NCI-H1694 treated with DMSO at 0.1 percent for 48 hours (cell line): Measurements from ENCODE around the gene CIZ1.
"Not testable (repeated sequence)": the region's sequence is repeated elsewhere in the genome, so short reads cannot be mapped to it uniquely, and the experiment has no call there.

Experiments used
- DNase-seq: peaks from one replicate; lab custom pipeline; 2025; lab: John Stamatoyannopoulos, UW

Gene CIZ1

DNA sequence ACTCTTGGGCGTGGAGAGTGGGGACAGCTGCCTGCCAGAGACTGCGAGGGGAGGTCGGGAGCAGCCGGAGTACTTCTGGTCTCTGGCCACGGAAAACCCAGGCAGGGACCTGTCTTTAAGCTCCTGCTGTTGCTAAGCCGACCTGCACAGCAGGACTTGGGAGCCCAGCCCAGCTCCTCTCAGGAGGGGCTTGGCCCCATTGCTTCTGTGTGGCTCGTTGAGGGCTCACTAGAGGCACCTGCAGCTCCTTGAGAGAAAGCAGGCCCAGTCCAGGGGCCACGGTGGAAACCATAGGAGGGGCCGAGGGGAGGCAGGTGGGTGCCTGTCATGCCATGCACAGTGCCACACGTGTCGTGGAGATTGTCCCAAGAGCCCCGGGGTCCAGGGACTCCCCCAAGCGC, 45.4 kb downstream of the CIZ1 start:
- DNase-seq, result no peak

DNA sequence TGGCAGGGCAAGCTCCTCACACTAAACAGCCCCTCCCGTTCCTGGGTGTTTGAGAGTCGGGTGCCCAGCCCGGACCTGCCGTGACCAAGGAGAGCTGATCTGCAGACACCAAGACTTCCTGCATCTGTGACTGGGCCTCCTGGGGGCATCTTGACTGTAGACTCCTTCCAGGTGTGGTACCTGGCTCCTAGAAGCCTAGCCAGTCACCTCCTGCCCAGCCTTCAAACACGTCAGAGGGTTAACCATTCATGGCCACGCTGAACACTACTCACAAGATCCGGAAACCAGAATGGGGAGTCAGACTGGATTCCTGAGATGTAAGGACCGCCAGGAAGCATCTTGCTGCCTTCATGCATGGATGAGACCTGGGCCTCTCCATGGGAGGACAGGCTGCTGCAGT, 45.8 kb downstream of the CIZ1 start:
- no peak for DNase-seq

DNA sequence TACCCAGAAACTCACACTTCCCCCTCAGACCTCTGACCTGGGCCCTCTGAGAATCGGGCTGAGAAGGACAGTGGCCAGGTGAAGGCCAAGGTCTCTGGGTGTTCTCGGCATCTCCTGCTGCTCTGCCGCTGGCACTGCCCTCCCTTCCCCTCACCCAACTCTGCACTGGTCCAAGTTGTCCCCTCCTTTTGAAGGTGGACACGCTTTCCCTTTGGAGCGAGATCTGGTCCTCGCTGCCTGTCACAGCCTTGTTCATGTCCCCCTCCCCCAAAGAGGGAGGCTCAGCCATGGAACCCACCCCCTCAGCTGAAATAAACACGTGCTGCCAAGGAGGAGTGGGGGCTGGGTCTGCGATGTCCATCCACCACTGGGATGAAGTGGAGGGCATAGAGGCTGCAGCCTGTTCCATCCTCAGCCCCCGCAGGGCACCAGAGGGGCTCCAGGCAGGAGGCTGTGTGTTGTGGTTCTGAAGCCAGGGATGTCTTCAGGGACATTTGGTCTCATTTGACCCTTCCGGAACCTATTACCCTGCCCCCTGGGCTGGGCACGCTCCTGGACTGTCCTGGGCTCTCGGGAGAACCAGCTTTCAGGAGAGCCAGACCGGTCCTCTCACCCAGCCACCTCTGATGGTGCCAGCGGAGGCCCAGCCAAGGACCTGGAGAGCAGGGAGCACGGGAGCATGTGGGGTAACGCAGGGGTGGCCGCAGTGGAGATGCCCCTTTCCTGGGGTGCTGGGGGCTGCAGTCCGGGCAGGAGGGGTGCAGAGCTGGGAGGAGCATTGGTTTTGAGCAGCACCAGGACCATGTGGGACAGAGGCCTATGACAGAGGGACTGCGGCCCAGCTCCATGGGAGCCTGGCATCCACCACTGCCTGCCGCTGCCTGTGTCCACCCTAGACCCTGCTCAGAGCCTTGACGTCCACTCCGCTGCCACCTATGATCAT, 46.9 kb downstream of the CIZ1 start:
- DNase-seq, result no peak

DNA sequence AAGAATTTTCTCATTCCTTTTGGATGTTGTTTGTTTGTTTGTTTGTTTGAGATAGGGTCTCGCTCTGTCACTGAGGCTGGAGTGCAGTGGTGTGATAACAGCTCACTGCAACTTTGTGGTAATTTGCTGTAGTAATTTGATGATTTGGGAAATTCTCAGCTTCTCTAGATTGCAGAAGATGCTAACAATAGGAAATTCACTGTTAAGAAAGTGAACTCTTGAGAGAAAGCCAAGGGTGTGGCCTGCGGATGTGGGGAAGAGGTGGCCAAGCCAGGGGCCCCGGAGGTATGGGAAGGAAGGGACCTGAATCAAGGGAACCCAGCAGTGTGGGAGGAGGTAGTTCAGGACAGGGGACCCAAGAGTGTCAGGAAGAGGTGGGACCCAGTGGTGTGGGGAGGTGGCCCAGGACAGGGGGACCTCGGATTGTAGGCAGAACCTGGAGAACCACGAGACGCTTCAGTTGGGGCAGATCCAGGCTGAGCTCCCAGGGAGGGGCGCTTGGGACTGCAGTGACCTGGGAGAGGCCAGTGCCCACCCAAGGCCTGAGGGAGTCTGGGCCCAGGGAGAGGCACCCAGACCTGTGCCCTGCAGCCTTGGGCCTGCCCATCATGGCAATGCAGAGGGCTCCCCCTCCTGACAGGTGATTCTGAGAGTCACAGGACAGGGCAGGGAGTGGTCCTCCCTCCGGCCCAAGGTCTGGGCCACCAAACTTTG, 47.7 kb downstream of the CIZ1 start:
- DNase-seq, result no peak

DNA sequence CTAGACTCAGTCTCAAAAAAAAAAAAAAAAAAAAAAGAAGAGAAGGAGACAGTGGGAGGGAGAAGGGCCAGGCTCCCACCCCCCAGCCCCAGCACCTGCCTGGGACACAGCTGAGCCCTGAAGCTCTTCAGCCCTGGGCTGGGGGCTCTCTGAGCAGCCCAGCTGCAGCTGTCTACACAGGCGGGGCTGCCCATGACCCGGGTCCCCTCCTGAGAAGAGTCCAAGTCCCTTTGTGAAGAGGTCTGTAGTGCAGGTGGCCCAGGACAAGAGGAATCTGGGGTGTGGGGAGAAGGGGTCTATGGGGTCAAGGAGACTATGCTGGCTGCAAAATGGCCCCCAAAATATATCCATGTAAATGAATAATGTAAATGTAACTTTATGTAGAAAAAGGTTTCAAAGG, 48.8 kb downstream of the CIZ1 start:
- DNase-seq, result no peak

DNA sequence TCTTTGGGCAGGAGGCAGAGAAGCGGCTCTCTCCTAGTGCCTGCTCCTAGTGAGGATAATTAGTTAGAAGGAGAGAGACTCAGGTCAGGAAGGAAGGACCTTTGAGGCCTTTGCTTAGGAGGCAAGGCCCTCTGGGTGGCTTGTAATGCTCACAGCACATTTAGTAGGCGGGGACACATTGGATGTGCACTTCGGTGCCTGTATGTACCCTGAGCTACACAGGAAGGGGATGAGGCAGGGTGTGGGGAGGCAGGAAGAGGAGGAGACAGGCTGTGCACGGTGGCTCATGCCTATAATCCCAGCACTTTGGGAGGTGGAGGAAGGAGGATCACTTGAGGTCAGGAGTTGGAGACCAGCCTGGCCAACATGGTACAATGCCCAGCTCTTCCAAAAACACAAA, 49.3 kb downstream of the CIZ1 start:
- DNase-seq, result no peak

DNA sequence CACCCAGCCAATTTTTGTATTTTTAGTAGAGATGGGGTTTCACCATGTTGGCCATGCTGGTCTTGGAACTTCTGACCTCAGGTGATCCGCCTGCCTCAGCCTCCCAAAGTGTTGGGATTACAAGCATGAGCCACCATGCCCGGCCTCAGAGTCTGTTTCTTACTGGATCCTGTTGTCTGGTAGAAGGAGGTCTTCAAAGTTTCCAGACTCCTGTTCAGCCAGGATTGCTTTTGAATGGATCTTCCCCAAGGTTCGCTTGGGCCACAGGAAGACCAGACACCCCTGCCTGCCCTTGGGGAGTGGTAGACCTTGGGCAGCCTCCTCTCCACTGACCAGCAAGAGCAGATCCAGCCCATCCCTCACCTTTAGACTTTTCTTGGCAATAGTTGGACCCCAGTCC, 49.8 kb downstream of the CIZ1 start:
- DNase-seq, result no peak

DNA sequence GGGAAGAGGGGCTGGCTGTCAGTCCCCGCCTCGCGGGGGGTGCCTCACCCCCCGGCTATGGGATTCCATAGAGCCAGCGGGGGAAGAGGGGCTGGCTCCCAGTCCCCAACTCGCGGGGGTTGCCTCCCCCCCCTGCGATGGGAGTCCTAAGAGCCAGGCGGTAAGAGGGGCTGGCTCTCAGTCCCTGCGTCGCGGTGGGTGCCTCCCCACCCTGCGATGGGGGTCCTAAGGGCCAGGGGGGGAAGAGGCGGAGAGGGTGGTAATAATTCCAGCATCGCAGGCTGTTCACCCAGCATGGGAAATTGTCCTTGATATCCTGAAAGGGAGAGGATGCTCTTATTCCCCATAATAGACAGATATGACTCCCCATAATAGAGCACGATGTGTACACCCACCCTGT, 51.8 kb downstream of the CIZ1 start:
- no peak for DNase-seq

DNA sequence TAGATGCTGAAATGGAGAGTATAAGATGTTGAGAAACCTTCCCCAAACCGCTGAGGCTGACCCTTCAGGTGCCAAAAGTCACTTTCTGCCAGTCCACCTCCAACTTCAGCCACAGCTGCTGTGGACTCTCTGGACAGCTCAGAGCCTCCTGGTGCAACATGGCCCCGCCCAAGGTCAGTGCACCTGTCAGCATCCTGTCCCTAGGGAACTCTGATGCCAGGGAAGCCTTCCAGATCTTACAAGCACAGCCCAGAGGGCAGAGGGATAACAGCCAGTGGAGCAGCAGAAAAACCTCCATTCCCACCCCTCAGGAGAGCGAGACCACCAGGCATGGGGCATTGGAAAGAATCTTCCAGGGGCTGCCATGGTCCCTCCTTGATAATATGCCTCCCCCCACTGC, 53.4 kb downstream of the CIZ1 start:
- DNase-seq, result no peak

DNA sequence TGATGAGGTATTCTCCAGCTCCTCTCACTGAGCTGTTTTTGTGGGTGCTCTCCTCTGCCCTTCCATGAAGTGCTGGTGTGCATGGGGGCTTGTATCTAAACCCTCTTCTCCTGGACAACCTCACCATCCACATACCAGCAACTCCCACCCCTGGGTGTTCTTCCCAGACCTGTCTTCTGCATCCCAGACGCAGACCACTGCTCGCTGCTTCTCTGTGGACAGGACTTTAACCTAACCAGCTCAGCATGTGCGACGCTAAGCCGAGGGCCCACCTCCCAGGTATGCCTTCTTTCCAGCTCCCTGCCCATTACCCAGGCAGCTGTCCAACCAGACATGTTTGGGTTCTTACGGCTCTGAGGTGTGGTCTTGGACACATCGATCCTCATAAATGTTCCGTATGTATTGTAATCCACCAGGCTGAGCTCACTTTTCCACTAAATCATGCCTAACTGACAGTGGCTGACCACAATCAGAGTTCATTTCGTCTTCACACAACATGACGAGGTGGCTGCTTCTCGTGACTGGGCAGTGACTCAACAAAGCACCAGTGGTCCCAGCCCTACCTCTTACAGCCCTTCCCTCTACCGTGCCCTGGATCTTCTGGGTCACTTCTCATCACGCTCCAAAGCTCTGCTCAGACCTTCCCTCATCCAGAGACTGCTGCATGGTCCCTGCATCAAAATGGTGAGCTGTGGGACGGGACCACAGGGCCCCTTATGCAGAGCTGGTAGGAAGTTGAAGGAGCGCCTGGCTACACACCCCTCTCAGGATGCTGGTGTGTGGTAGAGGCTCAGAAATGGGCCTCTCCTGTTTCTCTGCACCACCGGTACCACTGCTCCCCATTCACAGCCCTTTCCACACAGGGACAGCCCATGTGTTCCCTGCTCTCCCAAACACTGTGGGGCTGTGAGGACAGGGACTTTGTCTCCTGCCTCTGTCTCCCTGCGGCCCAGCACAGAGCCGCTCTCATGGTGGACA, 54.3 kb downstream of the CIZ1 start:
- DNase-seq, result no peak

DNA sequence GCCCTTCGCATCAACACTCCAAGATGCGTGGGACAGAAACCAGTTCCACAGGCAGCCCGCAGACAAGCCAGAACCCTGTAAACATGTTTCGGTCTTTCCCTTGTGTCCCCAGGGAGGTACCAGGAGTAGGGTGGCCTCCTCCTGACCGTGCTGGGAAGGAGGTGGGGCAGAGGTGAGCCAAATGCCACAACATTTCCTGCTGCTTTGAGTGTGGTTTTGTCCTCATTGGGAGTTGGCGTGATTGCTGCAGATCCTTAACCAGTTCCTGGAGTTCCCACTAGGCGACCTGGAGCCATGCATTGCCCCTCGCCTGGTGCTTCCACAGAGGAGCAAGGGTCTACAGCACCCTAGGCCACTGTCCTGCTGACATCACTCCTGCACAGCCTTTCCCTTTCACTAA, 55.8 kb downstream of the CIZ1 start:
- not testable (repeated sequence) for DNase-seq

DNA sequence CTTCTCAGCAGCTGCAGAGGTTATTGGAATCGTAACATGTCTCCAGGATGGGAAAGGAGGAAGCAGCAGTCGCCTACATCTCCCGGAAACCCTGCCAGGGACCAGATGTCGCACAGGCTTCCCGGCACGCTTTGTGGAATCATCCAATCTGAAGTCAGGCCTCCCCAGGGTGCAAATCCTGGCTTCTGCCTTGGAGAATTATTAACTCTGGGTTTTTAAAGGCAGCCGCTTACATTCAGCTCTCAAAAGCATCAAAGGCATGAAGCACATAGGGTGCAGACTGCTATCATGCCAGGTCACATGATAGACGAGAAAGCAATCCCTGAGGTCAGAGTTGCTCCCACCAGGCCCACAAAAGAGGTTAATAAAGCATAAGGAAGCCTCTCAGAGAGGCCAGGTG, 59.2 kb downstream of the CIZ1 start:
- DNase-seq, result peak; percentile 48

DNA sequence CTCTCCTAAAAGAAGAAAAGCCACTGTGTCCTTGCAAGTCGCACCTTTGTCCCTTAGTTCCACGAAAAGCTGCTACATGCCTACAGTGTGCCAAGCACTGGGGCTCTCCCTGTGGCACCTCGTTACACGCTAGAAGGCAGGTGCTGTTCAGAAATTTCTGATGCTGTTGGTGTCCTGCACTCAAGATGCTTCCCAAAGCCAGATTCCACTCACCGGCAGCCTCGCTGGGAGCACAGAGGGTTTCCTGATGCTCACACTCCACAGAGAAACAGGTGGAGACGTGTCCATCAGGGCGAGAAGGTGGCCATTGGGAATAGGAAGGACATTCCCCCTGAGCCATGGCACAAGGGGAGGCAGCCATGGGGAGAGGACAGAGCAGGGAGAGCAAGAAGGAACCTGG, 60.0 kb downstream of the CIZ1 start:
- DNase-seq, result not testable (repeated sequence)

DNA sequence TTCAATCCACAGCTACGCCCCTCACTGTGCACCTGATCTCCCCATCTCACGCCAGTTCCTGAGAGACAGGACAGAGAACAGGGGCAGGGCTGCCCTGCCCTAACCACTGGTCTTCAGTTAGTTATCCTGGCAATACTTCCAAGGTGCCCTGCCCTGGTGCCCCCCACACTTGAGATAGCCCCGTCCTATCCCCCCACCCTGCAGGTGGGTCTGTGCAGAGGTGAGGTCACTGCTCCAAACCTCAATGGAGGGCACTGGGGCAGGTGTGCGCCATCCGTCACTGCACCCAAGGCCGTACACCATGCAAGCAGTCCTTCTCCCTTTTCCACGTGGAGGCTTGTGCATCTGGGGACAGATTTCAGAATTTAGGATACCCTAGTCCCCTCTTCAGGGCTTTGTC, 60.7 kb downstream of the CIZ1 start:
- not testable (repeated sequence) for DNase-seq

DNA sequence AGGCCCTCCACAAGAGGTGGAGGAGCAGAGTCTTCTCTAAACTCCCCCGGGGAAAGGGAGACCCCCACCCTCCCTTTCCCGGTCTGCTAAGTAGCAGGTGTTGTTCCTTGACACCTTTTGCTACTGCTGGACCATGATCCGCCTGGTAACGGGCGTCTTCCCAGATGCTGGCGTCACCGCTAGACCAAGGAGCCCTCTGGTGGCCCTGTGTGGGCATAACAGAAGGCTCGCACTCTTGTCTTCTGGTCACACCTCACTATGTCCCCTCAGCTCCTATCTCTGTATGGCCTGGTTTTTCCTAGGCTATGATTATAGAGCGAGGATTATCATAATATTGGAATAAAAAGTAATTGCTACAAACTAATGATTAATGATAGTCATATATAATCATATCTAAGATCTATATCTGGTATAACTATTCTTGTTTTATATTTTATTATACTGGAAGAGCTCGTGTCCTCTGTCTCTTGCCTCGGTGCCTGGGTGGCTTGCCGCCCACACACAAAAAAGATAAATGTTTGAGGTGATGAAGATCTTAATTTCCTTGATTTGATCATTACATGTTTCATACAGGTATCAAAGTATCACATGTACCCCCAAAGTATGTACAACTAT, 61.3 kb downstream of the CIZ1 start:
- DNase-seq, result not testable (repeated sequence)

DNA sequence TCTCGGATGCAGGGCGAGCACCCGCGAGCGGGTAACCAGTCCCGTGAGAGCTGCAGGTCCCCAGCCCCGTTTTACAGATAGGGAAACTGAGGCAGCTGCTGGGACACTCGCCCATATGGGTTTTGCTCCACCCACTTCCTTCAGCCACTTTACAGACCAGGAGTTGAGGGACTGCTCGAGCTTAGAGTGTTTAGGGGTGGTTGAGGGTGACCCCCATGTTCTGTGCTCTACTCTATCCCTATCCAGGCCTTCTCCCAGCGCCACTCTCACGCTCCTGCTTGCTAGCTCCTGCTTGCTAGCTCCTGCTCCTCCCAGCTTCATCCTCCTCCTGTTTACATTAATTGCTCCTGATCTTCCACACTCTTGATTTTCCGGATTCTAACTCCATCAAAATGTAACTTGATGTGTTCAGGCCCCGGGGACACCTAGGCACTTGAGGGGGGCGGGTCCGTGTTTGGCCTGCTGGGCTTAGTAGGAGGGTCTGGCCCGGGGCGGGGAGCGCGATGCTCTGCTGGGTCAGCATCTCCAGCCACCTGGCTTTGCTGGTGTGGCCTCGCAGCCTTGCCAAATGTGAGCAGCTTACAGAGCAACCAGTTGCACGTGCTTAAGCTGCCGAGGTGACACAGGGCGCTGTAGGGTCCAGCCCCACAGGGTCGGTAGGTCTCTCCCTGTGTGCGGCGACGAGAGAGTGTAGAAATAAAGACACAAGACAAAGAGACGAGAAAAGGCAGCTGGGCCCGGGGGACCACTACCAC, 62.4 kb downstream of the CIZ1 start:
- DNase-seq, result no peak

DNA sequence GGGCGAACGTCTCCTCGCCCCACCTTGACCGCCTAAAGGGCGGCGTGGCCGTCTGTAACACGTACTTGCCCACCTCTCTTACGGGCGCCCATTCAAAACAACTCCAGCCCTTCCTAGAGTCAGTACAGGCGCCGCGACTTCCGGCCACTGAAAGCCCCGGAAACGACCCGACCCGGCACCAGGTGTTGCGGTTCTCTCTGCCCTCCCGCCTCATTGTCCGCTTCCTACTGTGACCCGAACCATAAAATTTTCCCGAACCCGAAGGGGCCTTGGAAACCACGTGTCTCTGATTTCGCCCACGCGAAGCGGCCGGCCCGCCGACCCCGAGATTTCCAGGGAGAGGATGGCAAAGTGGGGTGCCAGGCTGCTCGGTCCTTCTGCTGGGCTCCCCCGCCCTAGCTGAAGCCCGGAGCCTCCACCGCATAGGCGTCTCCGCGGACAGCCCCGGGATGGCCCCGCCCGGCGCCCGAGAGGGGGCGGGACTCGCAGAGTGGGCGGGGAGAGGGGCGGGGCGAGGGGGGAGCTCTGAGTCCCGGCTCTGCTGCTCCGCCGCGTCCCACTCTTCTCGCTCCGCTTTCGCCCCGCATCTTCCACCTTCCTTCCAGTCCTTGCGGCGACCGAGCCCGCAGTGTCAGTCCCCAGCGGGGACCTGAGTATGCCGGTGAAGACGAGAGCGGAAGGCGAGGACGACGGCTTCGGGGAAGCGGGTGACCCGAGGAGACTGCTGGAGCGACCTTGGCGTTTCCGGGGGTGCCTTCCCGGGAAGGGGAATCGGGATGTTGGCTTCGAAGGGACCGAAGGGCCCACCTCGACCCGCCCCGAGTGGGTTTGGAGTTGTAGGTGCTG, 63.2 kb downstream of the CIZ1 start:
- peak; percentile 59 for DNase-seq

DNA sequence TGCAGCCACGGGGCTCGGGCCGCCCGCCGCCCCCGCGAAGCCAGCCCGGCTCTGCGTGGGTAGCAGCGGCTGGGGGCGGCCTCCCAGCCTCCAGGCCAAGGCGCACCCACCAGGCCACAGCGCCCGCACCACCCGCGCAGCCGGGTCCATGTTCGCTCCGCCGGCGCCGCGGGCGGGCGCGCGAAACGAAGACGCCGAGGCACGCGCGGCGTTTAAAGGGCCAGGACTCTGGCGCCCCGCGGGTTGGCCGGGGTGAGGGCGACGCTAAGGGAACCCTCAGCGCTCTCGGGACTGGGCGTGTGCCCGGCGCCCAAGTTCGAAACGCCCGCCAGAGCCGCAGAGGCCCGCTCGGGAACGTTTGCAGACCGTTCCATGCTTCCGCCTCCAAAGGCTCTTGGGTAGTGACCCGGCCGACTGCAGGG, 63.8 kb downstream of the CIZ1 start, which contains the start of gene PTGES2:
Gene PTGES2 (minus strand): TSS at position 162 of the 422 bp plus-strand sequence. CDS start 12 bp downstream, at position 150.
- peak; percentile 43 for DNase-seq

DNA sequence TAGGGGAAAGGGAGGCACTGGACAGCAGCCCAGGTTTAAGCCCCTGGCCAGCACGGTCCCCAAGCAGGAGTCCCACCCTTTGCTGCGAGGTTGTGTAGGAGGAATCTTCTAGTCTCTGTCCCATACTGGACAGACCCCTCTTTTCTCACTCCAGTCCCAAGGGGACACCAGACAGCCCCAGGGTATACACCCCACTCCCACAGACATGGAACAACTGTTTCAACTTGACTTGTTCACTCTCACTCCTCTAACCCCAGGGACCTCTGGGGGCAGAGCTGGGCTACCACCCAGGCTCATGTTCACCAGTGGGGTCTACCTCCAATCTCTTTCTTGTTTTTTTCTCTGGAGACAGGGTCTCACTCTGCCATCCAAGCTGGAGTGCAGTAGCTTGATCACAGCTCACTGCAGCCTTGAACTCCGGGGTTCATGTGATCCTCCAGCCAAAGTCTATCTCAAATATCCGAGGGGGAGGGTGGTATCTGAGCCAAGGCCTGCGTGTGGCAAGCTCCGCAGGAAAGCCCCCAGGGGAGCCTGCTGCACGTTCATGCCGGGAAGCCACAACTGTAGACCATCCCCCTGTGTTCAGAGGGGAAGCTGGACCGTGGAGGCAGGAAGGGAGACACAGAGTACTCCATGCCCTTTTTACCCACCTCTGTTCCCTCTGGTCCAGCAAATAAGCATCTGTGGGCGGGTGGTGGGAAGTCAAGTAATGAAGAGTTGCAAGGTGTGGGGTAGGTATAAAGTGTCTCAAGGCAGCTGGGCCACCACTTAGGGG, 65.6 kb downstream of the CIZ1 start:
- DNase-seq, result no peak
